ENCODE measurements around the gene EIF5A. TPM values are rescaled to one million over a fixed set of nuclear protein-coding genes. Genes with fewer than 3 reads are reported as not detected.

Gene EIF5A
- total and polyA plus RNA-seq, 8 donors: 104 to 220 (median 187) TPM

- Histone ChIP-seq H3K9me3 (no peaks in the 10 kb centered on the region), H3K36me3 (peaks cover 0 to 39% (median 18%) of the 10 kb centered on the region in 3 donors), H3K27me3 (no peaks in the 10 kb centered on the region), H3K4me3 (no peak overlapping the region), H3K27ac (no peak overlapping the region), H3K4me1 (peaks cover 7 to 18% (median 15%) of the 10 kb centered on the region in 3 donors)
- TF ChIP-seq, protein P1, sequence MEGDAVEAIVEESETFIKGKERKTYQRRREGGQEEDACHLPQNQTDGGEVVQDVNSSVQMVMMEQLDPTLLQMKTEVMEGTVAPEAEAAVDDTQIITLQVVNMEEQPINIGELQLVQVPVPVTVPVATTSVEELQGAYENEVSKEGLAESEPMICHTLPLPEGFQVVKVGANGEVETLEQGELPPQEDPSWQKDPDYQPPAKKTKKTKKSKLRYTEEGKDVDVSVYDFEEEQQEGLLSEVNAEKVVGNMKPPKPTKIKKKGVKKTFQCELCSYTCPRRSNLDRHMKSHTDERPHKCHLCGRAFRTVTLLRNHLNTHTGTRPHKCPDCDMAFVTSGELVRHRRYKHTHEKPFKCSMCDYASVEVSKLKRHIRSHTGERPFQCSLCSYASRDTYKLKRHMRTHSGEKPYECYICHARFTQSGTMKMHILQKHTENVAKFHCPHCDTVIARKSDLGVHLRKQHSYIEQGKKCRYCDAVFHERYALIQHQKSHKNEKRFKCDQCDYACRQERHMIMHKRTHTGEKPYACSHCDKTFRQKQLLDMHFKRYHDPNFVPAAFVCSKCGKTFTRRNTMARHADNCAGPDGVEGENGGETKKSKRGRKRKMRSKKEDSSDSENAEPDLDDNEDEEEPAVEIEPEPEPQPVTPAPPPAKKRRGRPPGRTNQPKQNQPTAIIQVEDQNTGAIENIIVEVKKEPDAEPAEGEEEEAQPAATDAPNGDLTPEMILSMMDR (IDR thresholded peaks at IDR 0.05): no peak
- intact Hi-C loops (cut with DNase I): loop anchor here in 1 of 3 donors (10.0 kb wide), 1 partner anchor 53 kb away; the partner anchor contains the start of gene CLDN7
- ATAC-seq (no peak), FAIRE-seq (no peak), DNase-seq (peak in 2 of 6 donors; percentile 15 to 70)
- WGBS, 2 donors: 91 to 93% methylated on average over 13 of the region's 13 CpGs
Measured at GRCh38 chr17:7318121-7318860, 10.9 kb downstream of the EIF5A start.

GRCh38 chr17:7321466-7321865, 14.0 kb downstream of the EIF5A start:
- no peaks in the 10 kb centered on the region for H3K27me3 ChIP-seq
- peak in 1 of 6 donors; percentile 47 for DNase-seq
- H3K36me3 ChIP-seq: peaks cover 0 to 39% (median 10%) of the 10 kb centered on the region in 3 donors
- H3K4me3 ChIP-seq: no peak overlapping the region
- 89 to 92% methylated on average over 15 of the region's 15 CpGs for WGBS, 2 donors
- no peak for FAIRE-seq
- no peak overlapping the region for H3K27ac ChIP-seq
- TF ChIP-seq, protein P1 (IDR thresholded peaks at IDR 0.05): no peak
- no peak for ATAC-seq
- no peaks in the 10 kb centered on the region for H3K4me1 ChIP-seq
- no peaks in the 10 kb centered on the region for H3K9me3 ChIP-seq
- intact Hi-C loops (cut with DNase I): no loop called here

GRCh38 chr17:7322520-7323194, 15.2 kb downstream of the EIF5A start:
- DNase-seq (peak in 1 of 6 donors; percentile 56), FAIRE-seq (no peak)
- peaks cover 0 to 36% (median 9%) of the 10 kb centered on the region in 3 donors for H3K36me3 ChIP-seq

GRCh38 chr17:7323731-7324437, 16.5 kb downstream of the EIF5A start:
- Histone ChIP-seq H3K4me1 (peaks cover 0 to 8% (median 0%) of the 10 kb centered on the region in 3 donors), H3K4me3 (no peak overlapping the region), H3K27ac (no peak overlapping the region), H3K9me3 (no peaks in the 10 kb centered on the region), H3K36me3 (peaks cover 0 to 29% (median 7%) of the 10 kb centered on the region in 3 donors), H3K27me3 (no peaks in the 10 kb centered on the region)
- intact Hi-C loops (cut with DNase I): no loop called here
- WGBS, 2 donors: 68 to 70% methylated on average over 36 to 39 of the region's 39 CpGs
- TF ChIP-seq, protein P1 (IDR thresholded peaks at IDR 0.05): peak; percentile 44 to 70 (median 56)
- peak in 4 of 6 donors; percentile 59 to 86 (median 69) for DNase-seq
- ATAC-seq: peak in 3 of 4 donors; percentile 35 to 48 (median 44)
- FAIRE-seq: no peak

More at GRCh38 chr17:7322520-7323194, 15.2 kb downstream of the EIF5A start:
- Histone ChIP-seq H3K27ac (no peak overlapping the region), H3K27me3 (no peaks in the 10 kb centered on the region), H3K4me1 (no peaks in the 10 kb centered on the region), H3K9me3 (no peaks in the 10 kb centered on the region), H3K4me3 (no peak overlapping the region)
- 86 to 89% methylated on average over 22 of the region's 22 CpGs for WGBS, 2 donors
- TF ChIP-seq, protein P1 (IDR thresholded peaks at IDR 0.05): no peak
- intact Hi-C loops (cut with DNase I): no loop called here
- ATAC-seq: no peak

All from pancreas (tissue), 10 donors.